DMS153 treated with DMSO at 0.1 percent for 48 hours (cell line): ENCODE measurements around the gene WFIKKN2.
A peak's percentile ranks its signal among the peaks of the same experiment; 100 is the strongest.

Experiments used
- DNase-seq: peaks from one replicate; lab custom pipeline; 2025; ENCODE audit not compliant: unreplicated experiment; lab: John Stamatoyannopoulos, UW

Gene WFIKKN2

DNA sequence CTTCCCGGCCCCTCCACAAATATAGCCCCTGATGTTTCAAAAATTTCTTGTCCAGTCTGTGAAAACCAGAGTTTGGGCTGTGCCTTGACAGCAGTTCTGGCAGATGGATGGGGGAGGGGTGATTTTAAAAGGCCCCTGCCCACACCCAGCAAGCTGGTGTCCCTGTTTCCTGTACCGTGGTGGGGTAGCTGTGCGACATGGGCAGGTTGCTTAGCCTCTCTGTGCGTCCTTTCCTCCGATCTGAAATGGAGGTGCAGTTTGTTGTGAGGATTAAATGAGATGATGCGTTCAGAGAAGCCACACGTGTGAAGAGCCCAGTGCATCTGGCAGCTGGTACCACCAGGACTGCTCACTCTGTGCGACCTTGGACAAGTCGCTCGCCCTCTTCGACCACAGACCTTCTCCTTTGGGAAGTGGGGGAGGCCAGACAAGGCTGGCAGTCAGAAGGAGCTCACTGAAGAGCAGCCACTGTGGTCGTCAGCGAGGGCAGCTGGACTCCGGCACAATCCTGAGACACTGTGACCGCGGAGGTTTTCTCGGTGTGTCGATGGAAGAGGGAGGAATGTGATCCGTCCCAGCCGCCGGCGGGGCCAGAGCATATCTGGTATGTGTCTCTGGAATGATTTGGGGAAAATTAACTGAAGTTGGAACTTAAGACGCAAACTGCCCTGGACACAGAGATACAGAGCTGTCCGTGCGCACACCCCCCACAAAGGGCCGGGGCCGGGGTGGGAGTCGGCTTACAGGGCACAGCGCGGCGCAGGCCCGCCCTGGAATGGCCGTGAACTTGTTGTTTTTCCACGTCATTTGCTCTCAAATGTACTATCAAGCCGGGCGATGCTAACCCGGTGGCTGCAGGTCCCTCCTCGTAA, 721 bp upstream of the WFIKKN2 start:
- DNase-seq: no peak

GRCh38 chr17:50836826-50837225, 1.4 kb downstream of the WFIKKN2 start:
- DNase-seq: no peak

DNA sequence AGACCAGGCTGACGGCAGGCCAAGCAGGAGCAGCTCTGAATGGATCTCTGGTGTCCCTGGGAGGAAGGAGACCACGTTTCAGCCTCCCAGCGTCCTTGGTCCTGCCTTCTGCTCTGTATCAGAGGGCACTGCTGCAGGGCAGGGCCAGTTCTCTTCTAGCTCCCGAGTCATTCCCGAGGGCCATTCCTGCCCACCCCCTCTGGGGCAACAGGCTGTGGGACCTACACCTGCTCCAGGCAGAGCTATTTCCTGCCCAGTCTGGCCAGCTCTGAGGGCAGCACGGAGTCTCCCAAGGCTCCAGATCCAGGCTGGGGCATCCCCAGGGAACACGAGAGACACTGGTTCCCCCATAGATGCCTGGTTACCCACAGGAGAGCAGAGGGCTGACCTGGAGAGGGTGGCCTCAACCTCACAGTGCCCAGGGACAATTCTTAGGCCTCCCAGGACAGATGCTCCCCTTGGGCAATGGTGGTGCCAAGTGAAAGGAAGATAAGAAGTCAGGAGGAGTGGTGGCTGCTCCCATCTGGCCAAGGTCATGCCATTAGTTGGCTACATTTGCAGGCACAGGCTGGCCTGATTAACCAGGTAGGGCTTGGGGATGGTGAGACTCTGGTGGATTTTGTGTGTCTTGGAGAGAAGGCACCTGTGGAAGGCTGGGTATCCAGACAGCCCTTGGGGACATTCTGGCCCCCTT, 2.0 kb downstream of the WFIKKN2 start:
- DNase-seq: no peak

- DNase-seq: no peak
Observed at GRCh38 chr17:50837980-50838954, 2.9 kb downstream of the WFIKKN2 start.

DNA sequence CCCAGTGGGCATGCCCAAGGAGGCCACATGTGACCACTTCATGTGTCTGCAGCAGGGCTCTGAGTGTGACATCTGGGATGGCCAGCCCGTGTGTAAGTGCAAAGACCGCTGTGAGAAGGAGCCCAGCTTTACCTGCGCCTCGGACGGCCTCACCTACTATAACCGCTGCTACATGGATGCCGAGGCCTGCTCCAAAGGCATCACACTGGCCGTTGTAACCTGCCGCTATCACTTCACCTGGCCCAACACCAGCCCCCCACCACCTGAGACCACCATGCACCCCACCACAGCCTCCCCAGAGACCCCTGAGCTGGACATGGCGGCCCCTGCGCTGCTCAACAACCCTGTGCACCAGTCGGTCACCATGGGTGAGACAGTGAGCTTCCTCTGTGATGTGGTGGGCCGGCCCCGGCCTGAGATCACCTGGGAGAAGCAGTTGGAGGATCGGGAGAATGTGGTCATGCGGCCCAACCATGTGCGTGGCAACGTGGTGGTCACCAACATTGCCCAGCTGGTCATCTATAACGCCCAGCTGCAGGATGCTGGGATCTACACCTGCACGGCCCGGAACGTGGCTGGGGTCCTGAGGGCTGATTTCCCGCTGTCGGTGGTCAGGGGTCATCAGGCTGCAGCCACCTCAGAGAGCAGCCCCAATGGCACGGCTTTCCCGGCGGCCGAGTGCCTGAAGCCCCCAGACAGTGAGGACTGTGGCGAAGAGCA, 4.4 kb downstream of the WFIKKN2 start:
- no peak for DNase-seq

DNA sequence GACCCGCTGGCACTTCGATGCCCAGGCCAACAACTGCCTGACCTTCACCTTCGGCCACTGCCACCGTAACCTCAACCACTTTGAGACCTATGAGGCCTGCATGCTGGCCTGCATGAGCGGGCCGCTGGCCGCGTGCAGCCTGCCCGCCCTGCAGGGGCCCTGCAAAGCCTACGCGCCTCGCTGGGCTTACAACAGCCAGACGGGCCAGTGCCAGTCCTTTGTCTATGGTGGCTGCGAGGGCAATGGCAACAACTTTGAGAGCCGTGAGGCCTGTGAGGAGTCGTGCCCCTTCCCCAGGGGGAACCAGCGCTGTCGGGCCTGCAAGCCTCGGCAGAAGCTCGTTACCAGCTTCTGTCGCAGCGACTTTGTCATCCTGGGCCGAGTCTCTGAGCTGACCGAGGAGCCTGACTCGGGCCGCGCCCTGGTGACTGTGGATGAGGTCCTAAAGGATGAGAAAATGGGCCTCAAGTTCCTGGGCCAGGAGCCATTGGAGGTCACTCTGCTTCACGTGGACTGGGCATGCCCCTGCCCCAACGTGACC, 5.0 kb downstream of the WFIKKN2 start:
- no peak for DNase-seq

DNA sequence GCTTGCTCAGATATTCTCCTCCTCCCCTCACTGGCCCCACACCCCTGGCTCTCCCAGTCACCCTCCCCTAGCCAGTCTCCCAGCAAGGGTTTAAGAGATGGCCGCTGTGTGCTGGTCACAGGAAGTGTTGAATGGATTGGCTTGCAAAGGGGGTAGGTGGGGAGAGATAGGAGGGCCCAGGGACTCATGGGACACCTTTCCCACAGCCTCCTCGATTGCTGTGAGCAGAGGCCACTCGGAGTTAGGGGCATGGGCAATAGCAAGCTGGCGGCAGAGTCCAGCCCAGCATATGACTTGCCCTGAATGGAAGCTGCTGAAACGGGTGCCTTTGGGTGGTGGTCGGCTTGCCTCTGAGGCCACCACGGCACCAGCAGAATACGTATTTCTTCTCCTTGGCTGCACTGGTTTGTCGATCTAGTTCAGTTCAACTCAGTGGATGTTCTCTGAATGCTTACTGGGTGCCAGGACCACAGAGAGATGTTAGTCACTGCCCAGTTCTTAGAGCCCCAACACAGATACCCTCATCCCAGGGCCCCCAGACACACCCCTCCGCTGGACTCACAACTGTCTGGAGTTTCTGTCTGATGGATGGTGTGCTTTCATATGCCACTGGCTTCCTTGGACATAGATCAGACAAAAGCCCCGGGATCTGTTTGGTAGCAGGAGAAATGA, 6.0 kb downstream of the WFIKKN2 start:
- no peak for DNase-seq

DNA sequence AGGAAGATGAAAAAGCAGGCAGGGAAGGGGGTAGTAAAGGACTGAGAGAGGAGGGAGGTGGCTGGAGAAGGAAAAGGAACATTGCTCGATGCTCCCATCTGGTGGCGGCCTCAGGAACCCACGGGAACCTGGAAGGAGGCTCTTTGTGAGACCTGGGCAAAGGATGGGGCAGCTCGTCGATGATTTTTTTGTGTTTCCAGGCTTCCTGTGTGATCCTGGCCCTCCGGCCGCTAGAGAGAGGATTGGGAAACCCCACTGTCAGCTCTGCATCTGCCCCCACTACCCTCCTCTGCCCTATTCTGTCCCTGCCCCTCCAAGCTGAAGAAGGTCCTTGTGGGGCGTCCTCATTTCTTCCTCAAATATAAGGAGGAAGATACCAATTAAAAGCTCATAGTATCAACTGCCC, 6.6 kb downstream of the WFIKKN2 start:
- DNase-seq: peak; percentile 57

DNA sequence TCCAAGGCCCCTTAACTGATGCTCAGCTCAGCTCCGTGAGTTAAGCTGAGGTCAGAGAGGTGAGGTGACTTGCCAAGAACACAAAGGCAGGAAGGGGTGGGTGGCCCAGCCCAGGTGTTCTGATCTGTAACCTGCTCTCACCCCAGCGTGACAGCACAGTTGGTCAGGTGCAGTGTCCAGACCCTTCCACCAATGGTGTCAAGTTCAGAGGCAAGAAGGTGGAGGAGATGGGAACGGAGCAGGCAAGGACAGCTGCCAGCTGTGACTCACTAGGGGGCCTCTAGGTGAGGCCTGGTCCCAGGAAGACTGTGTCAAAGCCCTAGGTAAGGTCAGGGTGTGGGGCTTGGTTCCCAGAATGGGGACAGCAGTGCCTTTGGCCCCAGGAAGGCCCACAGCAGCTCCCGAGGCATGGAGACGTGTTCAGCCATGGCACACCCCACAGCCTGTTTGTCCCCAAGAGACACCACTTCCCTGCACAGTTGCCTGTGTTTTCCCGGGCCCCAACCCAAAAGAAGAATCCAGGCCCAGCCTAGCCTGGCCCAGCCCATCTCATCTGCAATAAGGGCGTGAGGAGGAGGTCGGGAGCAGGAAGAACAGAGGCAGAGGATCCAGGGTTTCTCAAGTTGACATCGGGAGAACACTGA, 7.2 kb downstream of the WFIKKN2 start:
- DNase-seq: no peak

DNA sequence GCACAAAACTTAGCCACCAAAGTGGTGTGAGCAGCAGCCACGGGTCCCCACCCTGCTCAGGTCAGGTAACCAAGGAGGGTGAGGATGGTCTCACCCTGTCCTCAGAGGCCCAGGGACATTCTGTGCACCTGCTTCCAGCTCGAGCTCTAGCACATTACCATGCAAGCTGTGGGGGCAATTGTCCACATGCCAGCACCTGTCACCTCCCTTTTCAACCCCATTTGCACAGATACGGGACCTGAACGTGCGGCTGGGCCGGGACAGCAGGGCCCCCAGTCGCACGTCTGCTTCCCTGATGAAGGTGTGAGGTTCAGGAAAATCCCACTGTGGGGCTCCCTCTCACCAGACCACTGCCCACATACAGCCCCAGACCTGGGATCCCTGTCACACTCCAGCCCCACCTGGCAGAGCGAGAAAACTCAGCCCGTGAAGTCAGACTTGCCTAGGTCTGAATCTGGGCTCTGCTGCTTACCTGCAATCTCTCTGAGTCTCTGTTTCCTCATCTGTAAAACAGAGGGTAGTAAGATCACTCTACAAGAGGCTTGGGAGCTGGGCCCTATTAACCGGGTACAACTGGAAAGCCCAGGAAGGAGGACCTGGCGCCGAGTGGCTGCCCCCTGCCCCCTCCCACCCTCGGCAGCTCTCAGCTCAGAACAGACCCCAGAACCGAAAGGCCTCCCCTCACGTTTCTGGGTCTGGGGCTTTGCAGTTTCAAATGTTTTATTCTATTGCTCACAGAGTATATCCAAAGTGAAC, 7.9 kb downstream of the WFIKKN2 start:
- DNase-seq: no peak

GRCh38 chr17:50844117-50844700, 8.8 kb downstream of the WFIKKN2 start:
- DNase-seq: no peak

GRCh38 chr17:50845240-50846147, 10.1 kb downstream of the WFIKKN2 start:
- DNase-seq: no peak

- no peak for DNase-seq
Observed at GRCh38 chr17:50847566-50847965, 12.2 kb downstream of the WFIKKN2 start.

DNA sequence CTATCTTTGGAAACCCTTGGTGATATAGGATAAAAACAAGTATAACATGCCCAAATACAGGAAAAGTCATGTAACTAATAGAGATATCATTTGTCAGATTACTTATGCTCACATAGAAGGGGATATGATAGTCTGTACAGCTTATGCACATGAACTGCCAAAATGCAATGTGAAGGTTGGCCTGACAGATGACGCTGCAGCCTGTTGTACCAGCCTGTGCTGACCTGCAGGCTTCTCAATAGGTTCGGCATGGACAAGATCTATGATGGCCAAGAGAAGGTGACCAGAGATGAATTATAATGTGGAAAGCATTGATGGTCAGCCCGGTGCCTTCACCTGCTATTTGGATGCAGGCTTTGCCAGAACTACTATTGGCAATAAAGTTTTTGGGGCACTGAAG, 12.7 kb downstream of the WFIKKN2 start:
- no peak for DNase-seq

- no peak for DNase-seq
Observed at GRCh38 chr17:50848711-50849110, 13.3 kb downstream of the WFIKKN2 start.

DNA sequence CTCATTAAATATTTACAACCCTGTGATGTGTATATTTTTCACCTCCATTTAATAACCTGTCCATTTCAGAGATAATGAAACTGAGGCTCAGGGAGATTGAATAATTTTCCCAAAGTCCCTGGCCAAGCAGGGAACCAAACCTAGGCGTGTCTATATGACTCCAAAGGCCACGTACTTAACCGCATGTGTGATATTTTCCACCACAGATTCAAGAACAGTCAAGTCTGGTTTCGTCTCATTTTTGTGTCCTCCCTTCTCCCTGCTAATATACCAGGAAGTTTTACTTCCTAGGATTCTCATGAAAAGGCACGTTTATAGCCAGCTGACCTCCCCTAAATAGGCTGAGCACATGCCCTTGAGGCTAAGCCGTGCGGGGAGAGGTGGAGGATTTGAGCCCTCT, 15.3 kb downstream of the WFIKKN2 start:
- no peak for DNase-seq

GRCh38 chr17:50853015-50853615, 17.7 kb downstream of the WFIKKN2 start:
- no peak for DNase-seq
